A549 (cell line): ENCODE results near the gene GGTLC2.

Experiments used
- RAD21 ChIP-seq, 2 experiments: fragments of >200 bp in 1 of 2; sonication (Bioruptor Twin) in 1 of 2; formaldehyde crosslinking in 1 of 2; IDR thresholded peaks in 1 of 2; conservative IDR thresholded peaks in 1 of 2; 2 replicates in 1 of 2; 3 replicates in 1 of 2; pipeline ENCODE4 v1.6.1; 2012 to 2018; ENCODE audit warnings: inconsistent platforms in 1 of 2
- TF ChIP-seq, protein P1 (sequence below): fragments of >200 bp; sonication (Bioruptor Twin); formaldehyde crosslinking; IDR thresholded peaks from 2 replicates; pipeline ENCODE4 v1.6.1; 2016
- TF ChIP-seq, protein P2 (sequence below): fragments of >200 bp; sonication (Bioruptor Twin); formaldehyde crosslinking; IDR thresholded peaks from 3 replicates; pipeline ENCODE4 v1.5.1; 2016

DNA sequence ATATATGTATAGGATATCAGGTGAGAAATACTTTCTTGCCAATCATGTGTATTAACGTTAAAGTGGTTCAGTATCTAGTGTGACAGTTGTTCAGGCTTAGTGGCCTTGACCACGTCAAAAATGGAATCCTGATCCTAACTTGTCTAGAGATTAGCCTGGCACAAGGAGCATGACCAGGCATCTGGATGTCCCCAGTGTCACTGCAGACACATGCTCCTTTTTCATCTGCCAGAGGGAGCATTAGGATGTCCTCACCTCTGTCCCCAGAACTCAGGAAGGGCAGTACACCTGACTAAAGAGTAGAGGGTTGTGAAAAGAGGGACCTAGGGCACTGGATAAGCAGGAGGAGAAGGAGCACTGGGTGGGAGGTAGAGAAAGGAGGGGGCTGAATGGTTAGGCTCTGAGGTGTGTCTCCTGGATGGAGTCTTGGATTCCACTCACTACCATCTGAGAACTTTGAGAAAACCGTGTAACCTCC is 40.9 kb upstream of the GGTLC2 start:
- TF ChIP-seq, protein P1, sequence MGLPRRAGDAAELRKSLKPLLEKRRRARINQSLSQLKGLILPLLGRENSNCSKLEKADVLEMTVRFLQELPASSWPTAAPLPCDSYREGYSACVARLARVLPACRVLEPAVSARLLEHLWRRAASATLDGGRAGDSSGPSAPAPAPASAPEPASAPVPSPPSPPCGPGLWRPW = no peak
- TF ChIP-seq, protein P2, sequence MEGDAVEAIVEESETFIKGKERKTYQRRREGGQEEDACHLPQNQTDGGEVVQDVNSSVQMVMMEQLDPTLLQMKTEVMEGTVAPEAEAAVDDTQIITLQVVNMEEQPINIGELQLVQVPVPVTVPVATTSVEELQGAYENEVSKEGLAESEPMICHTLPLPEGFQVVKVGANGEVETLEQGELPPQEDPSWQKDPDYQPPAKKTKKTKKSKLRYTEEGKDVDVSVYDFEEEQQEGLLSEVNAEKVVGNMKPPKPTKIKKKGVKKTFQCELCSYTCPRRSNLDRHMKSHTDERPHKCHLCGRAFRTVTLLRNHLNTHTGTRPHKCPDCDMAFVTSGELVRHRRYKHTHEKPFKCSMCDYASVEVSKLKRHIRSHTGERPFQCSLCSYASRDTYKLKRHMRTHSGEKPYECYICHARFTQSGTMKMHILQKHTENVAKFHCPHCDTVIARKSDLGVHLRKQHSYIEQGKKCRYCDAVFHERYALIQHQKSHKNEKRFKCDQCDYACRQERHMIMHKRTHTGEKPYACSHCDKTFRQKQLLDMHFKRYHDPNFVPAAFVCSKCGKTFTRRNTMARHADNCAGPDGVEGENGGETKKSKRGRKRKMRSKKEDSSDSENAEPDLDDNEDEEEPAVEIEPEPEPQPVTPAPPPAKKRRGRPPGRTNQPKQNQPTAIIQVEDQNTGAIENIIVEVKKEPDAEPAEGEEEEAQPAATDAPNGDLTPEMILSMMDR = no peak
- TF ChIP-seq RAD21 (conservative IDR thresholded peaks at IDR 0.05 in 1 of 2, IDR thresholded peaks at IDR 0.05 in 1 of 2) = no peak
